ENCODE data around the gene SHF.
A peak's percentile ranks its signal among the peaks of the same experiment; 100 is the strongest.

The SHF gene

DNA sequence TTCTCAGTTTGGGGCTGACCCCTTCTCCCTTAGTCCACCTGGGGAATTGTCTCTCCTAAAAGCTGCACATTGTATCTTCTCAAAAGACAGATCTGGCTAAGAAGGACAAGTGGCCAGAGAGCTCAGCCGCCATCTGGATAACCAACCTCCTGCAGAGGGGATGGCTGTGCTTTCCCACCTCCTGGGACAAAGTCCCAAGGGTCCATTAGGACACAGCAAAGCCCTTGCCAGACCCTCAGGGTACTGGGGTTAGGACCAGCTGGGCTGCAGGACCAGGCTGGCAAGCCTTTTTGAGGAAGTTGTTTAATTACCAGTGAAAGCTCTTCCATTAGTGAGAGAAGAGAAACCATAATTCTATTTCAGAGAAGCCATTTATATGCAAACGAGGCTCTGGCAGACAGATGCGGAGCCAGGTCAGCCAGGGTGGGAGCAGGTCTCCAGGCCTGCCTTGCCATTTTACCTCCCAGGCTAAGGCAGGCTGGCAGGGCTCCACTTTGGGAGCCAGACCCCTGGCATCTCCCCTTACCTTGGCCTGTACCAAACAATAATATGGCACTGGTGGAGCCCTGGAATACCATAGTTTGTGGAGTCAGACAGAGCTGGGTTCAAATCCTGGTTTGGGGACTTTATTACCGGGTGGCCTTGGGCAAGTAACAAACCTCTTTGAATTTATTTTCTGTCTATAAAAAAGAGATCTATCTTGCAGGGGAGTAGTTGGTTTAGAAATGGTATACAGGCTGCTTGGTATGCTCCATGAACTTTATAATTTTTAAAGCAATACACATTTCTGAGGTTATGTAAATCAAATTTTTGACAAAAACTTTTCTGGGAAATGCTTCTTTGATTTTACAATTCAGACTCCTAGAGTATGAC lies 17.9 kb downstream of the SHF start:
- DNase-seq (ENCODE audit: low spot score): peak; percentile 50

DNA sequence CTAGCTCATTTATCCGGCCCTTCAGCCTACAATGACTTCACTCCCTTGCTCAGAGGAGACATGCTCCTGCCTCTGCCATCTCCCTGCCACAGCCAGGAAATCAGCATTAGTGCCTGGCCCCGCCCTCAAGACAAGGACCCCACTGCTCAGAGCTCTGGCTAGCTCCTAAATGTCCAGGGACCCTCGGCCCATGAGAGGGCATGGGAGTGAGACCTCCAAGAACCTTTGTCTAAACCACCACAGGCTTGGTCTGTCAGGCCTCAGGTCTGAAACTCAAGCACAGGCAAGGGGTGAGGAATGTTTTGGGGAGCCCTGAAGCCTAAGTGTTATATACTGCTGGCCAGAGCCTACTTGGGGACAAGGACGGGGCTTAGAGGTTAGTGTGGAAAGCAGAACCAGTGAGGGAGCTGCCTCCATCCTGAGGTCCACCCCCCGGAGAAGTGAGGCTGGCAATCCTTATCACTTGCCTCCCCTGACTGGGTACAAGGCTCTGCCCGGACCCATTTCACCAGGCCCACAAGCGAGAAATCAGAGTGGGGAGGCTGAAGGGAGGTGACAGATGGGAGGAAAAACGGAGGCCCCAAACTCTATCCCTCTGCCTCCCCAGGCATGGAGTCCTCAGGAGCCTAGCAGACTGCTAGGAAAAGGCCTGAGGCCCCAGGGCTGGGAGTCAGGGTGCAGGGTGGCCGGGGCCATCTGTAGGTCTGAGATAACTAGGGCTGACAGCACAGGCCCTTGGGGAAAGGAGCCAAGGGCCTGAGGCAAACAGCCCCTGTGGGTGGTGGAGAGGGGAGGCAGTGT lies 18.8 kb downstream of the SHF start:
- no peak for DNase-seq (ENCODE audit: low spot score)

- no peak for DNase-seq (ENCODE audit: low spot score)
These were observed 19.5 kb downstream of the SHF start for GRCh38 chr15:45168286-45168685.

GRCh38 chr15:45167631-45168205 lies 20.0 kb downstream of the SHF start:
- DNase-seq (ENCODE audit: low spot score): no peak

- DNase-seq (ENCODE audit: low spot score): peak; percentile 92
These were observed 20.7 kb downstream of the SHF start for GRCh38 chr15:45166834-45167630.

DNA sequence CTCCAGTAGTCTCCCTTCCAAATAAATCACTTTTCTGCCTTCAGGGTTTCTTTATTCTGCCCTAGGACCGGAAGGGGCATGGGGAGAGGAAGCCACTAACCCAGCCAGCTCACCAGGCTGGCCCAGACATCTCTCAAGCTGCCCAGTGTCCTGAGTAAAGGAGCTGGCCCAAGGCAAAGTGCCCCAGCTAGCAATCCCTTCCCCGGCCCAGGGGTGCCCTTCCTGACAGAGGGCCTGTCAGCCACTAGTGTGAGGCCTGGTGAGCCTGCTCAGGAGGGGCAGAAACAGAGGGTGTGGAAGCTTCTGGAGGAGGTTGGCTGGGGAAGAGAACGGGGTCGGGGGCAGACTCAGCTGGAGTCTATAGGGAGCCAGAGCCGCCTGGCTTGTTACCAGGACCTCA lies 22.2 kb downstream of the SHF start:
- DNase-seq (ENCODE audit: low spot score): no peak

DNA sequence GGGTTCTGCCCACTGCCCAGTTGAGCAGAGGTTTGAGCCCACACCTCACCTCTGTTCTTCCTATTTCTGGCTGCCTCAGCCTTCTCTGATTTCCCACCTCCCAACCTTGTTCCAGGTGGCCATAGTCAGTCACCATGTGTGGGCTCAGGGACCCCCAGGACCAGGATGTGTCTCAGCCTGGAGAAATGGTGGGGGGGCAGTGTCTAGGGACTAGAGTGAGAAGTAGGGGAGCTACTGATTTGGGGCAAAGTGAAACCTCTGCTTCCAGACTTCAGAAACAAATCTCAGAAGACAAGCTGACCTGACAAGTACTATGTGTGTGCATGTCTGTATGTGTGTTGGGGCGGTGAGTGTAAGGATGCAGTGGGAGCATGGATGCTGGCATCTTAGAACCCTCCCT lies 22.9 kb downstream of the SHF start:
- DNase-seq (ENCODE audit: low spot score): no peak

DNA sequence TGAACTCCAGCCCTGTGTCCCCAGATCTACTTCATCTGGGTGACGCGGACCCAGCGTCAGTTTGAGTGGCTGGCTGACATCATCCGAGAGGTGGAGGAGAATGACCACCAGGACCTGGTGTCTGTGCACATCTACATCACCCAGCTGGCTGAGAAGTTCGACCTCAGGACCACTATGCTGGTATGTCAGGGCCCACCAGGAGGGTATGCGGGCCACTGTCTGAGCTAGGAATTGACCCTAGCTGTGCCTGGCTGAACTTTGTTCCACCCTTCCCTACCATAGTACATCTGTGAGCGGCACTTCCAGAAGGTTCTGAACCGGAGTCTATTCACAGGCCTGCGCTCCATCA lies 24.3 kb downstream of the SHF start:
- DNase-seq (ENCODE audit: low spot score): no peak

DNA sequence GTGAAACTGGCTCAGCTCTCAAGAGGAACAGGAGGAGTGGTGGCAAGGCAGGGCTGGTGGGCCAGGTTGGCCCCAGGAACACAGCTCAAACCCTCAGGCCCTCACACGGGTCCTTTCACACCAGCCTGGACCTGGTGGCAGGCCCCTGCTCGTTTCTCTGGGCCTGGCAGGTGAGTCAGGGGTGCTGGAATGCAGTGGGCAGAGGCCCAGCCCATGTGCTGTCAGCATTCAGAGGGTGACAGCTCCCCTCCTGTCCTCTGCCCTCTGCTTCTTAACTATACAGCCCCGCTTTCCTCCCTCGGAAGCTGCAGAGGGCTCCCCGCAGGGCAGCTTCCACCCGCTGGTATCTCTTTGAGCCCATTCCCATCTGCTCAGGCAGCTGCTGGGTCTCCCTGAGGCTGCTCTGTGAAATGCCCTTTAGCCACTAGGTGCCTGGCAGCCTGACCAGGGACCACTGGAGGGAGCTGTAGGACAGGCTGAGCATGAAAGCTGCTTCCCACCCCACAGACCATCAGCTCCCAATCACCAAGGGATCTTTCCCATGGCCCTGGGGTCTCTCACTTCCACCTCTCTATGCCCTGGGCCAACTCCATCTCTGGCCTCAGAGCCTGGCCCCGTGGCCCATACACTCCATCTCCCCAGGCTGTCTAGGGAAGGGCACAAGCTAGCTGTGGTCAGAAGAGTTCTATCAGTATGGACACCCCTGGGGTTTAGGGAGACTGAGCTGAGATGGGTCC lies 24.8 kb downstream of the SHF start:
- DNase-seq (ENCODE audit: low spot score): peak; percentile 83

GRCh38 chr15:45161666-45162065 lies 26.1 kb downstream of the SHF start:
- DNase-seq (ENCODE audit: low spot score): no peak

DNA sequence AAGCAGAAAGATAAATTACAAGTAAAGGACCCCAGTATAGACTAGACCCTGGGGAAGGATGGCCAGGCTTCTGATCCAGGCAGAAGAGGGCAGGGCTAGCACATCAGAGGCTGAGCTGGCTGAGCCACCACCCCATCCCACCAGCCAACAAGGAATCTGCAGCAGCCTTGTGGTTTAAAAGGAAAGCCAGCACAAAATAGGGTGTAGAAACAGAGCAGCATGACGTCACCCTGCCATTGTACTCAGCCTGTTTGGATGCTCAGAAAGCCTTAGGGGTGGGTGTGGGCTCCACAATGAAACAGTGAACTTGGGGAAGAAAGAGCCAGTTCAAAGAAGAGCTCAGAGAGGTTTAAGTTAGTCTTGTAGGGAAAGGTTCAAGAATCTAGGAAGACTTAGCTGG lies 29.8 kb downstream of the SHF start:
- no peak for DNase-seq (ENCODE audit: low spot score)

DNA sequence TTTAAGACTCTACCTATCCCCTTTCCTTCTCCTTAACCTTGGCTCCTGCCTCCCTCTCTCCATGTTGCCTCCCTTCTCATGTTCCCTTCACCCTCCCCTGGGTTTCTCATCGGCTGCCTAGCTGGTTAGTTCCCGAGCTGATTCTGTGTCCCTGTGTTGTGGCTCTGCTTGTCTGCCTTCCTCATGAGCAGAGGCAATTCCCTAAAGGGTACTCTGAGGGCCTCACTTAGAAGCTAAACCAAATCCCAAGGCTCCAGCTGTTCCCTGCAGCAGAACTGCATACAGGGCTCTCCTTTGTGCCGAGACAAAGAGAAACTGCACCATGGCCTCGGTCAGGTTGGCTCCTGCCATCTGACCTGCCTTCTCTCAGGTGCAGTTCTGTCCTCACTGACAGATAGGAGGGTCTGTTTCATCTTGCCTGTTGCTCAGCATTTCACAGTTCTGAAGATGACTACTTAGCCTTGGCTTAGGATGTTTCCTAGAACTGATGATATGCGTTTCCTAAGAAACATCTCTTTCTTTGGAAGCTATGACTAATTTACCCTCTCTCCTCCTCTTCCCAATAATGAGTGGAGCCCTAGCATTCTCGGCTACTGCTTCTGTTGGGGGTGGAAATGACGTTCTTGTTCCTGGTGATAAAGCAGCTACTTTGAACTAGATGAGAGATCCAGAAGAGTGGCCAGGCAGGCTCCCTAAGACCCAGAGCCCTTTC lies 30.9 kb downstream of the SHF start:
- DNase-seq (ENCODE audit: low spot score): no peak

GRCh38 chr15:45155739-45156138 lies 32.0 kb downstream of the SHF start:
- DNase-seq (ENCODE audit: low spot score): no peak

- DNase-seq (ENCODE audit: low spot score): no peak
These were observed 35.6 kb downstream of the SHF start for GRCh38 chr15:45151998-45152828.

GRCh38 chr15:45150997-45151396 lies 36.8 kb downstream of the SHF start:
- DNase-seq (ENCODE audit: low spot score): no peak

GRCh38 chr15:45150481-45150880 lies 37.3 kb downstream of the SHF start:
- no peak for DNase-seq (ENCODE audit: low spot score)

DNA sequence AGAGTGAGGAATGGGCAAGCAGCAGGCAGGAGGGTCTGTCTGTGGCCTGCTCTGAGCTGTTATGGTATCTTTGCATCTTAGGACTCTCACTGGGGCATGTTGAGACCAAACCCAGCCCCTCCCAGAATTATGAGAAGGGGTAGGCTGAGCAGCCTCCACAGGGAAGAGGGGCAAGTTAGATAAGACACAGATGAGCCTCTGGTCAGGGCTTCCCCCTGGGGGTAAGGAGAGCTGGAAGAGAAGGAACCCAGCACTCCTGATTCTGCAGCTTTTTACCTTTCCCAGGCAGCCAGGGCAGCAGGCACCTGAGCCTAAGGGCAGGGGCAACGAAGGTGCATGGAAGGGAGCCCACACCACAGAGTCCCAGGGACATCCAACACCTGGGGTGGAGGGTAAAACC lies 38.7 kb downstream of the SHF start:
- DNase-seq (ENCODE audit: low spot score): no peak

DNA sequence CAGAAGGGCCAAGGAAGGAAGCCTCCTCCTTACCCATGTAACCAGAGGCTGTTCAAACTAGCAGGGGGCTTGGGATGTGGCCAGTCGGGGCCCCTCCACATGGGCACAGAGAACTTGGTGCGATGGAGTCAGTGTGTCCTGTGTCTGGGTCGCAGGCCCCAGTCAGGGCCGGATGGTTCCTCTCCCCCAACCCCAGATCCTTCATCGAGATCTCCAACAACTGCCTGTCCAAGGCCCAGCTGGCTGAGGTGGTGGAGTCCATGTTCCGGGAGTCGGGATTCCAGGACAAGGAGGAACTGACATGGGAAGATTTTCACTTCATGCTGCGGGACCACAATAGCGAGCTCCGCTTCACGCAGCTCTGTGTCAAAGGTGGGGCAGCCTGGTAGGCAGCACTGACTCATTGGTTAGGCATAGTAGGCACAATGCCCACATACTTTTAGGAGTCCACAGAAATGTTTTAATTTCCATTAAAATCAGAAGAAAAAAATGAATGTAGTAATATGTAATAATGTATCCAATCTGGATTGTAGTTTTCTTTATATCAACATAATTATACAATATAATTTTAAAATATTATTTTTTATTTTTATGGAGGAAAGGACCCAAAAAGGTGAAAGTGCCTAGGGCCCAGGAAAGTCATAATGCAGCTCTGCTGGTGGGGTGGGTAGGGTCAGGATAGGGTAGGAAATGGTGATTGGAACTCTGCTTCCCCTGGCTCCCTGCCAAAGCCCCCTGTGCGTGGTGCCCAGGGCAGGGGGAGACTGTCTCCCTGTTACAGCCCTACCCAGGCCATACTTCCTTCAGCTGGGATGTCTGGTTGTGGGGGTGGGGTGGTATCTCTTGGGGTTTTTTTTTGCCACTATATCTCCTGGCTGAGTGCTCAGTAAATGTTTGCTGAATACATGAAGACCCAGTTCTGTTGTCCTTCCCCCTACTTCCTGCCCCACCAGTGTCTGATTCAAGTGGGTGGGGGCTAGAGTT lies 39.4 kb downstream of the SHF start:
- no peak for DNase-seq (ENCODE audit: low spot score)

GRCh38 chr15:45147606-45148005 lies 40.2 kb downstream of the SHF start:
- DNase-seq (ENCODE audit: low spot score): no peak

Measured in NAMALWA (cell line).